NCI-H345 treated with DMSO at 0.1 percent for 48 hours (cell line): ENCODE data around the gene PEX5.
"Not testable (repeated sequence)": the region's sequence is repeated elsewhere in the genome, so short reads cannot be mapped to it uniquely, and the experiment has no call there.

Source experiments
- DNase-seq: peaks from one replicate; lab custom pipeline; 2025; ENCODE audit not compliant: unreplicated experiment; lab: John Stamatoyannopoulos, UW

PEX5 gene

DNA sequence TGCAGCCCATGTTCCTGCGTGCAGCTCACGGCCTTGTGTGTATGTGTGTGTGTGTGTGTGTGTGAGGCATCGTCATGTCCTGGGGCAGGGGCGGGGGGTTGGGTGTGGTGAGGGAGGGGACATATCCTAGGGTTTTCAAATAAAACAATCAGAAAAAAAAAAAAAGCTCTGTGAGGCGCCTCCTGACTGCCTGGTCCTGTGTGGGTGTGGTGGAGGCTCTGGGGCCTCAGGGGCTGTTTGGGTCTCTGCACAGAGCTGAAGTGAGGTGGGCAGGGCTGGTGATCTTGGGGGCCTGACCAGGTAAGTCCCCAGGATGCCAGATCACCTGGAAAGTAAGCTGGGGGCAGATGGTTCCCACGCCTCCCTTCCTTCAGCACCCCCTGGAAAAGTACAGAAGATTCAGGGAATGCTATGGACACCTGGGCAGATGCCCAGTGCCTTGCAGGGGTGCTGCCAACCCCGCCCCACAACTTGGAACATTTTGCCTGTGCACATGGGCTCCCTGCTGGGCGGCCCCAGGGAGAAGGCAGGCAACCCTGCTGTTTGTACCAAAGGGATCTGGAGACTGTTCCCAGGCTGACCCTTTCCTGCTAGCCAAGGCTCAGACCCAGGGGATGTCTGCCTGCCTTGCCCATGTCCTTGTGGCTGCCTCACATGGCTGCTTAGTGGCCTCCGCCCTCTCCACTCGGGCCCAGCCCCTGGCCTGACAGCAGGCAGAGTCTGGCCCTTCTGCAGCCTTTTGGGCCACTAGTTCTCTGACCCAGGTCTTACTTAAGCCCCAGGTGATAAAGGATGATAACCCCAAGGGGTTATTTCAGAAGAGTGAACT lies 30.5 kb upstream of the PEX5 start:
- DNase-seq = no peak

DNA sequence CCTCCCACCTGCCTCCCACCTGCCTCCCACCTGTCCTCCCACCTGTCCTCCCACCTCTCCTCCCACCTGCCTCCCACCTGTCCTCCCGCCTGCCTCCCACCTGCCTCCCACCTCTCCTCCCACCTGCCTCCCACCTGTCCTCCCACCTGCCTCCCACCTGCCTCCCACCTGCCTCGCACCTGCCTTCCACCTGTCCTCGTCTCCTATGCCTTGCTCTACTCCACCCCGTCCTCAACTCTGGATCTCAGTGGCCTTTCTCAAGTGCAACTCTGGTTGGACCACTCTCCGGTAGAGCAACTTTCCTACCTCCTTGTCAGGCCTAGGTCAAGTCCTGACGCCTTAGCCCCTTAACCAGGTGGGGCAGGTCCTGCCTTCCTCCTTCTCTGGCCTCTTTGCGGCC lies 29.3 kb upstream of the PEX5 start:
- no peak for DNase-seq

DNA sequence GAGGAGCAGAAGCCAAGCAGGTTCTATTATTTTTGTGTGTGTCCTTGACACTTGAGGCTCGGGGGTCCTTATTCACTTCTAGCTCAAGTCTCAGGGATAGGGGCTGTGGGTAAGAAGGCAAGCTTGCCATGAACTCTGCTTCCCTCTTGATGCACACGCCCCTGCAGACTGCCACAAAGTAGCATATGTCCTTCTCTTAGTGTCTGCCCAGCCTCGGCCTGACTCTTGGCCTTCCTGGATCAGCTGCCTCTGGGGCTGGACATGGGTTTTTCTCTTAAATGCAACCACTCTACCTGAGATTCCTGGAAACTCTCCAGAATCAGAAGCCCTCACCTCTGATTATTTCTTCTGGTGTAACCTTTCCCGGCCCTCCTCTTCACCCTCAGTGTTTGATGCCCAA lies 28.2 kb upstream of the PEX5 start:
- no peak for DNase-seq

- no peak for DNase-seq
Measured at GRCh38 chr12:7161811-7162210, 27.7 kb upstream of the PEX5 start.

- peak; percentile 86 for DNase-seq
Measured at GRCh38 chr12:7162691-7163114, 26.8 kb upstream of the PEX5 start.

GRCh38 chr12:7169951-7170350 lies 19.5 kb upstream of the PEX5 start:
- no peak for DNase-seq

DNA sequence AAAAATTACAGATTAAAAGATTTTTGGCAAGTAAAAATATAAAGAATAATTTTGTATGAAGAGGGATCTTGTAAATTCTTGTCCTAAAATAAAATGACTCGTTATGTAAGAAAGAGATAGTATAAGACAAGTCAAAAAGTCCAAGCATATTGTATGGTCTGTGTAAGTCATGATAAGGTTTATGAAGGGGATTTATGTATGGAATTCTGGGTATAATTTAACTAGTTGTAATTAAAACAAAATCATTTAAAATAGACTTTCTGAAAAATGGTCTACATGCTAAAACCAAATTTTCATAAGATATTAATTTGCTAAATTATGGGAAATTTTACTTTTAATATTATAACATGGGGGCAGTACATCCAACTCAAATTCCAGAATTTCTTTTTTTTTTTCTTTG lies 17.6 kb upstream of the PEX5 start:
- no peak for DNase-seq

GRCh38 chr12:7175493-7175892 lies 14.0 kb upstream of the PEX5 start:
- no peak for DNase-seq

GRCh38 chr12:7176595-7176994 lies 12.9 kb upstream of the PEX5 start:
- DNase-seq = no peak

DNA sequence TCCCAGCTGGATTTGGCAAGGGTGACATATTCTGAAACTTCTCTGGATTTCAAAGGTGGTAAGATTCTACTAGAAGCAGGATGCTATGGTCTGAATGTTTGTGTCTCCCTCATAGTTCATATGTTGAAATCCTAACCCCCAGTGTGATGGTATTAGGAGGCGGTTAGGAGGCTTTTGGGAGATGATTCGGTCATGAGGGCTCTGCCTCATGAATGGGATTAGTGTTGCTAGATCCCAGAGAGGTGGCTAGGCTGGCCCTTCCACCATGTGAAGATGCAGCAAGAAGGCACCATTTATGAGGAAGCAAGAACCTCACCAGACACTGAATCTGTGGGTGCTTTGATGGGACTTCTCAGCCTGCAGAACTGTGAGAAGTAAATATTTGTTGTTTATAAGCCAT lies 11.0 kb upstream of the PEX5 start:
- no peak for DNase-seq

- no peak for DNase-seq
Measured at GRCh38 chr12:7180685-7181084, 8.8 kb upstream of the PEX5 start.

GRCh38 chr12:7186058-7186457 lies 3.4 kb upstream of the PEX5 start:
- not testable (repeated sequence) for DNase-seq

GRCh38 chr12:7188562-7189397 lies 706 bp upstream of the PEX5 start:
- peak; percentile 61 for DNase-seq

GRCh38 chr12:7190268-7191055 lies 976 bp downstream of the PEX5 start:
- DNase-seq = peak; percentile 18

DNA sequence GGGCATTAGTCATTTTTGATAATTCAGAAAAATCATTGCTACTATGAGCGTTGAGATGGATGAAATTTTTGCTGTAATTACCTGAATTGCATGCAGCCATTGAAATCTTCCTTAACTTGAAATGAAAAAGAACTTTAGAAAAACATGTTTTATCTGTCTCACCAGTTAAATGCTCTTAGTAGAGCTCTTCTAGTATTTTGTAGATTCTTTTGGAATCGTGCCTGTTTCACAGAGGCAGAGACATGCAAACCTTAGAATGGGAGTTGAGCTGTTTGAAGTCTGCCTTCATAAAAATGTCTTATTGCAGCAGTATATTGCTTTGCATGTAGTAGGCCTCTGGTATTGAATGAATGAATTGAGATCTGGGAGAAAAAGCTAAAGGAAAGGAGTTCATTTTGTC lies 4.2 kb downstream of the PEX5 start:
- no peak for DNase-seq

DNA sequence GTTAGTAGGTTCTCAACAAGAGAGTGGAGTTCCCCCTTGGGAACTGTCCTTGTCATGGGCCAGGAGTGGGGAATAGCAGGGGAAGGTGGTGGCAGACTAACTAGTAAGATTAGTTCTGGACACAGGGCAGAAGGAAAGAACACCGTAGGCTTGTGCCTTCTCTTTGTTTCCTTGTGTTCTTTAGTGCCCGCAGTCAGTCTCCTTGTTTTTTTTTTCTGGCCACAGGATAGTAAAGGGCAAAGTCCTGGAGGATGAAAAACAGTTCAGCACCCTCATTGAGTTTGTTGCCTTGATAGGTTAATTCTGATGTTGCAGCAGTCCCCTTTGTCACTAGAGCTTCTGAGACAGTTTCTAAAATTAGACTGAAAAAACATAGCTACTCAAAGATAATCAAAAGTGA lies 8.4 kb downstream of the PEX5 start:
- no peak for DNase-seq

DNA sequence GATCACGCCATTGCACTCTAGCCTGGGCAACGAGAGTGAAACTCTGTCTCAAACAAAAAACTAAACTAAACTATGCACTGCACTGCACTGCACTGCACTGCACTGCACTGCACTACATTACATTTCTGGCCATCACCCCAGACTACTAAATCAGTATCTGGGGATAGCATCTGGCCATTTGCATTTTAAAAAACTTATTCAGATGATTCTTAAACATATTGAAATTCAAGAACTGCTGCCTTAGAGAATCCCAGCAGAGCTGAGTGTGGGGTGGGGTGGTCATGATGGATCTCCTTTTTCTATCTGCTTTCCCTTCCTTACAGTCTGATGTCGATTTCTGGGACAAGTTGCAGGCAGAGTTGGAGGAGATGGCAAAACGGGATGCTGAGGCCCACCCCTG lies 13.6 kb downstream of the PEX5 start:
- no peak for DNase-seq

- DNase-seq = no peak
Measured at GRCh38 chr12:7205091-7205490, 15.6 kb downstream of the PEX5 start.

GRCh38 chr12:7206691-7207090 lies 17.2 kb downstream of the PEX5 start:
- DNase-seq = no peak

DNA sequence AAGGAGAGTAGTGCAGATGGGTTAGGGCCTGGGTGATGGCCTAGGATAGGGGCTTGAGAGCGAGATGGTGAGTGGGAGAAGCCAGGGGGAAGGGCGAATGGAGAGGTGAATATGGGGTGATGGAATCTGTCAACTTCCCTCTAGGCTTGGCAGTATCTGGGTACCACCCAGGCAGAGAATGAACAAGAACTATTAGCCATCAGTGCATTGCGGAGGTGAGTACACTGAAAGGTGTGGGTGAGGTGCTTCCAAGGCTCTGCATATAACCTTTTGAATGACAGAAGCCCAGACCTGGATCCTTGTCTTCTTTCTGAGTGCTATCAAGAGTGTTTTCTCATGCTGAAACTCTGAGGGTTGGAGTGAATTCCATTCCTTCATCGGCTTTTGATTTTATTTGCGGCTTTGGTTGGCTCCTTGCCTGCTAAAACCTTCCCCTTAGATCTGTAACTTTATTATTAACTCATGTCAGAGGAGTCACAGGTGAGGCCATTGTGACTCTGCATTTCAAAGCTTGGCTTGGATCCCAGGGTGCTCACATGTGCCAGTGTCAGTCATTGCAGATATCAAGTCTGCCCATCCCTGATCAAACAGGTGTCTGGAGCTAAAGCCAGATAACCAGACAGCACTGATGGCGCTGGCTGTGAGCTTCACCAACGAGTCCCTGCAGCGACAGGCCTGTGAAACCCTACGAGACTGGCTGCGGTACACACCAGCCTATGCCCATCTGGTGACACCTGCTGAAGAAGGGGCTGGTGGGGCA lies 18.6 kb downstream of the PEX5 start:
- DNase-seq = no peak

DNA sequence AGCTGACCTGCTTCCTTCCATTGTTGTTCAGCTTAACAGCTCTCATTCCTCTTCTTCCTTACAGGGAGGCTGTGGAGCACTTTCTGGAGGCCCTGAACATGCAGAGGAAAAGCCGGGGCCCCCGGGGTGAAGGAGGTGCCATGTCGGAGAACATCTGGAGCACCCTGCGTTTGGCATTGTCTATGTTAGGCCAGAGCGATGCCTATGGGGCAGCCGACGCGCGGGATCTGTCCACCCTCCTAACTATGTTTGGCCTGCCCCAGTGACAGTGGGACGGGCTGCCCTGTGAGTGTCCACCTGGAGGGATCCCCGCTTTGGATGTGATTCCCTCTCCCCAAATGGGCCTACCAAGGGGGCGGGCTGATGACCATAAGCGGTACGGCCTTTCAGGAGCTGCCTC lies 20.5 kb downstream of the PEX5 start:
- DNase-seq = no peak
